Body of pancreas (tissue), 4 donors: Measurements from ENCODE around the gene BRAT1. TPM values are rescaled to one million over a fixed set of nuclear protein-coding genes. Genes with fewer than 3 reads are reported as not detected.
"Not testable (repeated sequence)": the region's sequence is repeated elsewhere in the genome, so short reads cannot be mapped to it uniquely, and the experiment has no call there.

Experiments used
- ATAC-seq: fragments of 150-250 bp; one replicate; pipeline ENCODE4 v1.9.1; 2016
- DNase-seq, 4 donors: peaks; one replicate each; pipeline ENCODE4 v3.0.0-alpha.2; 2019
- H3K27ac ChIP-seq, 4 donors: fragments of 200-600 bp; sonication (generic); 1 replicate in 3 of 4; 2 replicates in 1 of 4; pipeline versions ENCODE4 v1.5.1 to v1.6.1; 2016 to 2019; ENCODE audit warnings: mild to moderate bottlenecking in 1 of 4, mixed read lengths in 1 of 4, moderate library complexity in 1 of 4
- H3K27me3 ChIP-seq, 2 donors: fragments of 200-600 bp; sonication (generic); one replicate each; pipeline ENCODE4 v1.6.0; 2016; ENCODE audit warnings: mild to moderate bottlenecking in 1 of 2
- H3K36me3 ChIP-seq, 2 donors: fragments of 200-600 bp; sonication (generic); replicated peaks in 1 of 2; 2 replicates each; pipeline ENCODE4 v1.5.1; 2016; ENCODE audit warnings: low read depth in 2 of 2; ENCODE audit not compliant: insufficient read depth in 1 of 2
- H3K4me1 ChIP-seq: fragments of 200-600 bp; sonication (generic); one replicate; pipeline ENCODE4 v1.6.0; 2016
- H3K4me3 ChIP-seq, 2 donors: fragments of 200-600 bp; sonication (generic); 1 replicate in 1 of 2; 2 replicates in 1 of 2; pipeline ENCODE4 v1.5.1; 2016 to 2019
- H3K9me3 ChIP-seq, 3 donors: fragments of 200-600 bp; sonication (generic); 1 replicate in 2 of 3; 2 replicates in 1 of 3; pipeline ENCODE4 v1.5.1; 2016
- CTCF ChIP-seq, 7 experiments: fragments of 450-650 bp in 4 of 7; fragments of 200-600 bp in 3 of 7; sonication (generic) in 3 of 7; IDR thresholded peaks; one replicate each; pipeline ENCODE4 v1.5.1; 2016 to 2019; ENCODE audit warnings: antibody characterized with exemption in 7 of 7
- POLR2A ChIP-seq, 3 donors: fragments of 450-650 bp; IDR thresholded peaks; one replicate each; pipeline ENCODE4 v1.6.1; 2016; ENCODE audit warnings: antibody characterized with exemption in 3 of 3, mild to moderate bottlenecking in 2 of 3
- WGBS, 2 donors: methylation state at CpG; one replicate each; pipeline ENCODE4 v1.1.5; 2017; 5-methylcytosine and 5-hydroxymethylcytosine counted together
- intact Hi-C: fragments of 100-400 bp; cut with DNase I; formaldehyde crosslinking; loops from one replicate; pipeline ENCODE4 v1.15.1; 2023
- total RNA-seq, 2 donors: library from RNA; depleted of rRNA; stranded (reverse); fragments of >200 nt; gene quantifications; one replicate each; pipeline ENCODE4 v1.1.0, GENCODE V29; 2016

BRAT1 gene
- total RNA-seq, 2 donors from 2014 or later, result 36.6 to 46.8 TPM

GRCh38 chr7:2566348-2566889, 11.1 kb upstream of the BRAT1 start:
- WGBS, 2 donors, result 75 to 77% methylated on average over 8 of the region's 8 CpGs
- Histone ChIP-seq H3K27me3 (no peaks in the 10 kb centered on the region), H3K27ac (no peak overlapping the region), H3K9me3 (no peaks in the 10 kb centered on the region), H3K36me3 (no peaks in the 10 kb centered on the region), H3K4me1 (peaks cover 4% of the 10 kb centered on the region), H3K4me3 (no peak overlapping the region)
- TF ChIP-seq POLR2A (IDR thresholded peaks at IDR 0.05) (no peak), CTCF (IDR thresholded peaks at IDR 0.05) (no peak)
- no peak for DNase-seq
- no peak for ATAC-seq
- intact Hi-C loops, result no loop called here

DNA sequence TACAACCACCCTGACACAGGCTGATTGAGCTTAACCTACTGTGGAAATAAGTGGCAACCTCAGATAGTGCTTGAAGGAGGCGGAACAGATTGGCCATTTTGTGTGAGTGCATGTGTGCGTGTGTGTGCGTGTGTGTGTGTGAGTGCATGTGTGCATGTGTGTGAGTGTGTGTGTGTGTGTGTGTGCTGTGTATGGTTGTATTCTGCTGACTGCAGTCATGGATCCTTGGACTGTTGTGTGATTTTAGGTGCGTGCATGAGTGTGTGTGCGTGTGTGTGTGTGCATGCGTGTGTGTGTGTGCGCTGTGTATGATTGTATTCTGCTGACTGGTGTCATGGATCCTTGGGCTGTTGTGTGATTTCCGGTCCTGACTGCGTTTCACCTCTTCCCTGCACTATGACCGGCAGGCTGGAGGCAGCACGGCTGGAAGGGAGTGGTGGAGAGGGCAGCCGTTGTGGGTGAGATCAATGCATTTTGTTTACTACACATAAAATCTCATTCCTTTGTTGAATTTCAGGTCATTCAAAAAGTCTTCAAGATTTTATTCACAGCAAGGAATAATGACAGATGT, 9.7 kb upstream of the BRAT1 start:
- DNase-seq (no peak), ATAC-seq (no peak)
- no peak overlapping the region for H3K27ac ChIP-seq
- no peak for TF ChIP-seq CTCF (IDR thresholded peaks at IDR 0.05)
- peaks cover 6% of the 10 kb centered on the region for H3K4me1 ChIP-seq
- 78 to 92% methylated on average over 12 of the region's 12 CpGs for WGBS, 2 donors
- H3K27me3 ChIP-seq, result no peaks in the 10 kb centered on the region
- no peaks in the 10 kb centered on the region for H3K36me3 ChIP-seq
- no peaks in the 10 kb centered on the region for H3K9me3 ChIP-seq
- intact Hi-C loops, result no loop called here
- H3K4me3 ChIP-seq, result no peak overlapping the region

DNA sequence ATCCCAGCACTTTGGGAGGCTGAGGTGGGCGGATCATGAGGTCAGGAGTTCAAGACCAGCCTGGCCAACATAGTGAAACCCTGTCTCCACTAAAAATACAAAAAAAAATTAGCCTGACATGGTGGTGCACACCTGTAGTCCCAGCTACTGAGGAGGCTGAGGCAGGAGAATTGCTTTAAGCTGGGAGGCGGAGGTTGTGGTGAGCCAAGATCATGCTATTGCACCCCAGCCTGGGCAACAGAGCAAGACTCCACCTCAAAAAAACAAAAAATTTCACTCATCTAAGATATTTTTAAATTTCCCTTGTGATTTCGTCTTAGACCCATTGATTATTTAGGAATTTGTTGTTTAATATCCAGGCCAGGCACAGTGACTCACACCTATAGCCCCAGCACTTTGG, 8.6 kb upstream of the BRAT1 start:
- H3K36me3 ChIP-seq, ATAC-seq, DNase-seq, H3K4me3 ChIP-seq, H3K27me3 ChIP-seq, H3K4me1 ChIP-seq, H3K9me3 ChIP-seq, intact Hi-C loops, H3K27ac ChIP-seq: not testable (repeated sequence)
- 79 to 87% methylated on average over 3 of the region's 3 CpGs for WGBS, 2 donors

GRCh38 chr7:2559283-2559950, 4.1 kb upstream of the BRAT1 start:
- Histone ChIP-seq H3K9me3 (no peaks in the 10 kb centered on the region), H3K27me3 (no peaks in the 10 kb centered on the region), H3K36me3 (no peaks in the 10 kb centered on the region), H3K27ac (peak overlapping the region; percentile 42 to 79 (median 68)), H3K4me3 (peak overlapping the region; percentile 66 to 73), H3K4me1 (peaks cover 28% of the 10 kb centered on the region)
- TF ChIP-seq POLR2A (IDR thresholded peaks at IDR 0.05) (no peak), CTCF (IDR thresholded peaks at IDR 0.05) (no peak)
- DNase-seq (no peak), ATAC-seq (no peak)
- 5 to 12% methylated on average over 9 to 52 of the region's 53 CpGs for WGBS, 2 donors
- intact Hi-C loops, result no loop called here

- ATAC-seq (peak; percentile 81), DNase-seq (peak; percentile 94 to 97 (median 96))
- Histone ChIP-seq H3K9me3 (no peaks in the 10 kb centered on the region), H3K4me3 (peak within 1 kb of the TSS; percentile 66 to 73), H3K27me3 (no peaks in the 10 kb centered on the region), H3K4me1 (peaks cover 34% of the 10 kb centered on the region), H3K27ac (peak within 1 kb of the TSS; percentile 42 to 79 (median 68)), H3K36me3 (no peaks in the 10 kb centered on the region)
- TF ChIP-seq CTCF (IDR thresholded peaks at IDR 0.05), result peak in 1 of 7 experiments; percentile 31
- TF ChIP-seq POLR2A (IDR thresholded peaks at IDR 0.05), result peak in 2 of 3 donors; percentile 29 to 31
- intact Hi-C loops, result no loop called here
- 0 to 1% methylated on average over 29 to 66 of the region's 66 CpGs for WGBS, 2 donors
Measured at GRCh38 chr7:2558629-2559282, 3.4 kb upstream of the BRAT1 start, which contains the start of gene IQCE. IQCE (plus strand) TSS chr7:2558979; CDS start chr7:2559182, 203 bp downstream.
